Activated CD4-positive, alpha-beta T cell treated with anti-CD3 and anti-CD28 coated beads, Interleukin-2, Interleukin-6, amounts not matched to agents 100 ng/mL and 50 ng/mL, durations not matched to agents 16 hours and 8 hours (primary cell): ENCODE measurements around the gene DSCAML1.

Experiments used
- DNase-seq: peaks from one replicate; pipeline ENCODE4 v3.0.0-alpha.2; 2020

The DSCAML1 gene

DNA sequence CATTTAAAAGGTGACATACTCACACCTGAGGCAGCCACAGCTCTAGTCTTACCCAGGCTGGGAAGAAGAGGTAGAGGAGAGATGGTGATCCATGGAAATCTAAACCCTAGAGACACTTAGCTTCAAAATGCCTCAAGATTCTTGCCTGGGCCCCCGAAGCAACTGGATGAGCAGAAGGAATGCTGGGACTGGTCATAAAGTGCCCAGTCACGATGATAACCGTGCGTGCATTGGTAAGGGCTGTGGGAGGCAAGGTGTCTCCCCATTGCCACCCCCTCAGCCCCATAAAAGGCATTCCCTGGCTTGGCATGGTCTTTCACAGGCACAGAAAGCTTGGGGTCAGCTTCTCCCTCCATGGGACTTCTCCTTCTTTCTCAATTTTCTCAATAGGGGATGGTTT, 144.5 kb downstream of the DSCAML1 start:
- DNase-seq: no peak

DNA sequence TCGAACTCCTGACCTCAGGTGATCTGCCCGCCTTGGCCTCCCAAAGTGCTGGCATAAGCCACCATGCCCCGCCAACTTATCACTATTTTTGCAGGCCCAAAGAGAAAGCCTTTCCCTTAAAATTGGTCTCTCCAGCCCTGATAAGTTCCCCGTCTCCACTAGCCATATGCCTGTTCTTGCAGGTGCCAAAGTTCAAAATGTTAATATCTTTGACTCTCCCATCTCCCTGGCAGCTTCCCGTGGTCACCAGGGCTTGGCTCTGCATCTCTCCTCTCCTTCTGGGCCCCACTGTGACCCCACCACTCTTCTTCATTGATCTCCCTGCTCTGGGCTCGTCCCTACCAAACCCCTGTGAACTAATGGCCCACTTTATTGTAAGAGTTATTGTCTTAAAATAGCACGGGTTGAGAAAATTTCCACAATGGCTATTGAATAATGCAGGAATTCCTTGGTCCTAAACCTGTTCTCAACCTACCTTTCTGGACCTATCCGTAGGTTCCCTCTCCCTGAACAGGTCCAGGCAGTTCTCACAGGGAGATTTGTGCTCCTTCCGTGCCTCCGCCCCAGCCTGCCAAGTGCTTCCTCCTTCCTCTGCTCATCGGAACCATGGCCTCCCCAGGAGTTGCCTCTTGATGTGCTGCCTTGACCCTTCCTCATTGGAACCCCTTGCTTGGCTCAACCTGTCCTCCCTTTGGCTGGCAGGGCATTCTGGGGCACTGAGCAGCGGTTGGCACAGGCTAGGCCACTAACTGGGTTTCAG, 147.5 kb downstream of the DSCAML1 start:
- DNase-seq: no peak

DNA sequence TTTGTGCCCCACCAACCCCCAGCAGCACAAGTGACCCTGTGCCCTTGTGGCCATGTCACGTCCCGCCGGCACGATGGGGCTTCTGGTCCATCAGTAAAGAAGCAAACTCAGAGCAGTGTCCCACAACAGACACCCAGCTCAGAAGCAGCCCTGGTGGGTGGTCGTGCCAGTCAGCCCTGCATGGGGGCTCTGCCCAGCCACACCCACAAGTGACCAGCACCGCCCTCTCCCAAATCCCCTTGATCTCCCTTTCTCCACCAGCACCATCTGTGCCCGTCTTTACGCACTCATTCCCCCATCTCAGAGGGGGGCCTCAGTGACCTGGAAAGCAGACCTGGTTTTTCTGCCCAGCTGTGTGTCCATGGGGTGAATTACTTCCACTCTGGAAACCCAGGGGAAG, 149.1 kb downstream of the DSCAML1 start:
- no peak for DNase-seq

DNA sequence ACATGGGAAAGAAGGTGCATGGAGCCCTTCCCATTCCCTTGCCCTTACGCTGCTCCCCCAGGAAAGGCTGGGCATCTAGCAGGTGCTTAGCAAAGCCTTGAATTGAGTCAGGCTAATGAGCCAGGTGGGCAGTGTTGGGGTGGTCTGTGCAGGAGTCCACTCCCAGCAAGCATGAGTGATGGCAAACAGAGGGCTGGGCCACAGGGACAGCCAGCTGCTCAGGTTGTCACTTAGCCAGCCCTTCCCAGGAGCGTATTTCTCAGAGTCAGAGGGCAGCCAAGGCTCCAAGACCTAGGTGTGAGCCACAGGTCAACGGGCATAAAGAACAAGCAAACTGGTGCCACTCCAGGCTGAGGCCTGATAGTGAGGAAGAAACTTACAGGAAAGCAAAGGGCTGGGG, 149.8 kb downstream of the DSCAML1 start:
- DNase-seq: no peak

DNA sequence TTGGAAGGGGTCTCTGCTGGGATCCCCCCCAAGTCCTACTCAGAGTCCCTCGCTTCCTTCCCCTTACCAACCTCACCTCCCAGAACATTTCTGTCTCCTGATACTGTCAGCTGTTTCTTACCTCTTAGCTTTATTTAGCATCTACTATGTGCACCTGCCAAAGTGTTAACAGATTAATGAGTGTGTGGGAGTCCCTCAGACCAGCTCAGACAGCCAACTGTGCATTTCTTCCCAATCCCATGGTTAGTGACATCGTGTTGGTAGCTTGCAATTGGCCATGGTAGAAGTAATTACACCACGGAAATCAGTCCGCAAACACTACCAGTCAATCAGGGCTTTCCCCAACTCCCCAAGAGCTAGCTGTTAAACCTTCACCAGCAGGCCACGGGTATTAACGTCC, 150.6 kb downstream of the DSCAML1 start:
- no peak for DNase-seq

DNA sequence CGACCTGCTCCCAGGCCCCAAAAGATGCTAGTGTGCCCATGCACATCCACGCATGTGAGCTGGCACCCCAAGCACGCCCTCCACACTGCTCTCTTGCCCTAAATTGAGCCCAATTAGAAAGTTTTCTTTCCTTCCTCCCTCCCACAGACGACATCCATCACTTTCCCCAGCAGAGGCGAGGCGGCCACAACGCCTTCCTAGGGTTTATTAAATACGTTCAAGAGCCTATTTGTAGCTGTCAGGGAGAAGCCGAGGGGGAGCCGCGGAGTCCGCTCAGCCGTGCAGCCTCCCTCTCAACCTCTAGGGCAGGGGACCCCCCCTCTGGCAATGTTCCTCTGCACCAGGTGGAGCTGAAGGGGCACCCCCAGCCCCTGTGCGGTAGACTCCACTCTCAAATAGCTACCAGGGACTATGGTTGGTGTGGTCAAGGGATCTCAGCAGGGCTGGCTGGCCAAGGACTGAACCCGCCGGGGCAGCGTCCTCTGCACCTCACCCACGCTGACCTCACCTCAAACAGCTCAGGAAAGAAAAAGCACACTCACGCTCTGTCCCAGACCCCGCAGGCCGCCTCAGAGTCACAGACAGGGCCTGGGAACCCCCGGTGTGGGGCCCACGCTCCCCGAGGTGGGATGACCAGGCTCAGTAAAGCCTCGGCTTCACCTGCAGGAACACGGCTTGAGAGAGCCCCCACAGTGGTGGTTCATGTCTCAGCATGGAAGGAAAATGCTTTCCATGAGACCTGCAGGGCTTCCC, 152.4 kb downstream of the DSCAML1 start:
- DNase-seq: no peak

DNA sequence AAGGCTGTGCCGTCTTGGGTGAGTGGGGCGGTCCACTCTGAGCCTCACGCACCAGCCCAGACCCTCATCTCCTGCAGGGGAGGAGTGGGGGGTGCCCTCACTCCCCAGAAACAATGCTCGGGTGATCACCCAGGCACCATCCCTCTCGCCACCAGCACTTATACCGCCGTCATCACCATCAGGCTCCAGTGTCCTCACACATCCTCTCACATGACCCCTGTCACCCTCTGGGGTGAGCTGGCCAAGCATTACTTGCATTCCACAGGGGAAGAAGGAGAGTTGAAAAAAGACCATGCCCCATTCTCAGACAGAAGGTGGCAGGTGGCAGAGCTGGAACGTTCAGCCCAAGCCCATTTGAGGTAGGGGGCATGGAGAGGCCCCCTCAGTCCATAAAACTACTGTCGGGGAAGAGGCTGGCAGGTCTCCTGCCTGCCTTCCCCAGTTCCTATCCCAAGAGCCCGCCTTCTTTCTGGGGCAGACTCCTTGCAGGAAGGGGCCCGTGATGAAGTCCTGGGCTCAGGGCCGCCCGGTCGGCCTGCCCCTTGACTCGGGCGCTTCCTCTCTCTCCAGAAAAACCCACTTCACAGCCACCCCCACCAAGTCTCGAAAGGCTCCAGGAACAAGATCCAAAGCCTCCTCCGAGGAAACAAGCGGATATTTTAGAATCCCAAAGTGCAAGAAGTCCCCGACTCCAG, 153.3 kb downstream of the DSCAML1 start:
- DNase-seq: no peak

DNA sequence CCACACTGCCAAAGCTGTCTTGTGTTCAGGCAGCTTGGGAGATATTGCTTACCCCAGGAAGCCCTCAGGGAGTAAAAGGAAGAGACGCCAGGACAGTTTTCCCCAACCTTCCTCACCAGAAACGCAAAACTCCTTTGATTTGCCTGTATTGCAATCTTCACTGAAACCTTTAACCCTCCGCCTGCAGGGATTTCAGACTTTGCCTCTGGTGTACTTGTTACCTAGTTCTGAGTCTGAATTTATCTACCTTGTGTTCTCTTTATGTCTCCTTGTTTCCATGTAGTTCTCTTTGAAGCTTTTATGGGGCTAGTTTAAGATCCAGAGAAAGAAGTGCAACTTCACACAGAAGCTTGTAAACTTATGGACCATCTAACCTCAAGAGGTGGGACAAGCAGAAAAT, 154.2 kb downstream of the DSCAML1 start:
- no peak for DNase-seq

DNA sequence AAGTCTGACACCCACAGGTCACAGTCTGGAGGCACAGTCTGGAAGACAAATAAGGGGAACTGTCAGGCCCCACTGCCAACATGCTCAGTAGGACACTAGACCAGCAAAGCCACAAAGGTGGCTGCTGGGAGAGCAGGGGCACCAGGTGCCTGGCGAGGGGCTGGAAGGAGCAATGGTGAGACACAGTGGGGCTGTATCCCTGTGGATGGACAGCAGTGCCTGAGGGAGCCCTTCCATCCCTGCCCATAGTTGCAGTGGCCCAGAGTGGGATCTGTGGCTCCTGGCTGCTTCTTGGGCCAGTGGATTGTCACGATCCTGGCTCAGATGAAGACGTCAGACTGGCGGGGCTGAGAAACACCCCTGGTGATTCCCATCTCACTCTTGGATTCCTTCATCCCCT, 154.6 kb downstream of the DSCAML1 start:
- DNase-seq: no peak

DNA sequence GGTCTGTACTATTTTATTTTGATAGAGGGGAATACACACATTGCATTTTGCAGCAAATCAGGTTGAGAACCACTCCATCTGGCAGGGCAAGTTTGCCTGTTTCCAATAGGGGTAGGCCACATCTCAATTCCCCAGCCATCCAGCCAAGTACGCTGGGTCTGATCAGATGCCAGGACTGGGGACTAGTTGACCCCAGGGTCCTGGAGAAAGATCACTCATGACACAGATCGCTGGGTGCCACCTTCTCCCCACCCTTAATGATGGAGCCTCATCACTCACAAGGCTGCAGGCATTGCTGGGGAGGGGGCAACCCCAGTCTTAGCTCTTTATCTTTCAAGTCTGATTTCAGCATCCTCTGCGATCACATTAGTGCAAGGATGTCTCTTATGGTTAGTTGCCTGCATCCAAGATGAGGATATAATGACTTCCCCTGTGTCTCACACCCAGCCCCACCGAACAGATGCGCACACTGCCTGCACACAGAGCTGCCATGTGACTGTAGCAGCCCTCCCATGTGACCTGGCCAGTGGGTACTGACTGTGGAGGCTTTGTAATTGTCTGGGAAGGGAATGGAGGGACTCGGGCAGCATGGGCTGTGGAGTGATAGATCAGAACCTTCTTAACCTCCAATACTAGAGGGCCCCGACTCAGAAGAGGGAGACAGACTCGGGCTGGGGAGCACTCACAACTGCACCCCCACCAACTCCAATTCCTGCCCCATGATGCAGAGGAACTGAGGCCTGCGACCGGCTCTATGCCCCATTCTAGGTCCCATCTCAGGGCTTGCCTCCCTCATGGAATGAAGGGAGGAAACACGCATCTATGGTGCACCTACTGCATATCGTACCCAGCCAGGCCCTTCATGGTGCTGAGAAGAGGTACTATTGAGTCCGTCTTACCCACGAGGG, 155.8 kb downstream of the DSCAML1 start:
- no peak for DNase-seq

DNA sequence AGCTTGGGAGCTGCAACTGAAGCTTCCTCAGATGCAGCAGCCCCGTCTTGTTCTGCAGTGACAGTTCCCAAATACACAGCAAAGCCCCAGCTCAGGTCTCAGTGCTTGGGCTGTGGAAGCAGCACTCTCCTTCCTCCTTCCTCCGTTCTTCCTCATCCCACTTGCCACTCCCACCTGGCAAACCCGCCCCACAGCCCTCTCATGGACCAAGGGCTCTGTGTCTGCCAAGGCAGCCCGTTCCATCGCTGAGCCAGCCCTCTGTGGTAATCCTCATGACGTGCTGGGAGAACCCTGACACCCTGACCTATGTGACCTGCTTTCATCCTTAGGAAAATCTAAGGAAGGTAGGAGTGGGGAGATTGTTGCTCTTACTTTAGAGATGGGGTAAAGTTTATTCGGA, 157.0 kb downstream of the DSCAML1 start:
- DNase-seq: no peak

DNA sequence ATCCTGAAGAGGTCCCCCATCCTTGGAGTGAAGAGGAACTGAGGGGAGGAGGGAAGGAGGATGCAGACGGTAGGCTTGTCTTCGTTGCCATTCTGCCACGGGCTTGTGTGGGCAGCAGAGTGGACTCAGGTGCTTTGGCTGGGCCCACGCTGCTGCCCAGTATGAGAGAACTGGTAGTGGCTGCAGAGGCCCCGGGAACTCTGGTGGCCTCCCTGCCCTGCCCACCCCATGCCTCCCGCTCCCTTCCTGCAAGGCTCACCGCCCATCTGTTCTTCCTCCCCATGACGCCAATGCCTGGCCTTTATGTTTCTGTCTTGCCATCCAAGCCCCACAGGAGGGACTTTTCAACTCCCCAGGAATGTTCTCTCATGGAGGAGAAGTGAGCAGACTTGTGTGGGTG, 157.4 kb downstream of the DSCAML1 start:
- no peak for DNase-seq

DNA sequence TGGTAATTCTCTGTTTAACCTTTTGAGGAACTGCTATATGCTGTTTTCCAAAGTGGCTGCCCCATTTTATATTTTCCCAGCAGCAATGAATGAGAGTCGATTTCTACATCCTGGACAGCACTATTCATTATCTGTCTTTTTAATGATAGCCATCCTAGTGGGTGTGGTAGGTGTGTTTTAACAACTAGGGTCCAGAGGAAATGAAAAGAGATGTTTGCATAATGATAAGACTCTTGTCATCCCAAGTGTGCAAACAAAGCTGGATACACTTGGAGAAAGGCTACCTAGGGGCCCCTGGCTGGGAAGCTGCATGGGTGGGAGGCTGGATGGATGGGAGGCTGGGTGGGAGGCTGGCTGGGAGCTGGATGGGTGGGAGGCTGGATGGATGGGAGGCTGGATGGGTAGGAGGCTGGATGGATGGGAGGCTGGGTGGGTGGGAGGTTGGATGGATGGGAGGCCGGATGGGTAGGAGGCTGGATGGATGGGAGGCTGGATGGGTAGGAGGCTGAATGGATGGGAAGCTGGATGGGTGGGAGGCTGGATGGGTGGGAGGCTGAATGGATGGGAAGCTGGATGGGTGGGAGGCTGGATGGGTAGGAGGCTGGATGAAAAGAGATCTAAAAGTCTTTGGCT, 158.0 kb downstream of the DSCAML1 start:
- DNase-seq: no peak

DNA sequence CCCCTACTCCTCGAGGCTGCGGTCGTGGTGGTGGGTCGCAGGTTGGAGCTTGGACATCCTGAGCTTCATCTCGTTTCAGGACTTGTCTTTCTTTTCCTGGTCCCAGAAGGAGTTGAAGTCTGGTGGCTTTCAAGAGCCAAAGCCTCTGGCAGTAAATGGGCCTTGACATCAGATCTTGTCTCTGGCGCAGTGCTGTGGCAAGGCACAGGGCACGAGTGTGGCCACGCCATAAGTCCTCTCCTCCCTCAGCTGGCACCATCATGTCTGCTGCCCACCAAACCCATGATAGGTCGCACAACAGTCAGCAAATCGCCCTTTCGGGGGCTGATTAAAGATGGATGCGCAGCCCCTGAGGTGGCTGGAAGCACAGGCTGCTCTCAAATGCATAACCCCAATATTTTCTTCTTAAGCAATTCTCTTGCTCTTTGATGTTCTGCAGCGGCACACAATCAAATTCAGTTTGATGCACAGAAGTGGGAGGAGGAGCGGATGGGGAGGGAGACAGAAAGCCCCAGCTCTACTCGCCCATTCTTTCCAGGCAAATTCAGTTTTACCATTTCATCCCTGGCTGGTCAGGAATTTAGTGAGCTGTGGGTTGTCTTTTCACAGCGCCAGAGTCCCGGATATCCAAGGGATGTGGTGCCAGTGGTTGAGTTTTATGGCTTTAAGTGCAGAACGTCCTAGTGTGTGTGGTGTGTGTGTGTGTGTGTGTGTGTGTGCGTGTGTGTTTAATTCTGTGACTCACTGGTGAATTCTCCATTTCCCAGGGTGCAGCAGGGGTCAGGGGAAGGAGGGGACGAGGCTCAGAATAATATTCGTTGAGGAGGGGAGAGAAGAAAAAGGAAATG, 162.0 kb downstream of the DSCAML1 start:
- DNase-seq: no peak

DNA sequence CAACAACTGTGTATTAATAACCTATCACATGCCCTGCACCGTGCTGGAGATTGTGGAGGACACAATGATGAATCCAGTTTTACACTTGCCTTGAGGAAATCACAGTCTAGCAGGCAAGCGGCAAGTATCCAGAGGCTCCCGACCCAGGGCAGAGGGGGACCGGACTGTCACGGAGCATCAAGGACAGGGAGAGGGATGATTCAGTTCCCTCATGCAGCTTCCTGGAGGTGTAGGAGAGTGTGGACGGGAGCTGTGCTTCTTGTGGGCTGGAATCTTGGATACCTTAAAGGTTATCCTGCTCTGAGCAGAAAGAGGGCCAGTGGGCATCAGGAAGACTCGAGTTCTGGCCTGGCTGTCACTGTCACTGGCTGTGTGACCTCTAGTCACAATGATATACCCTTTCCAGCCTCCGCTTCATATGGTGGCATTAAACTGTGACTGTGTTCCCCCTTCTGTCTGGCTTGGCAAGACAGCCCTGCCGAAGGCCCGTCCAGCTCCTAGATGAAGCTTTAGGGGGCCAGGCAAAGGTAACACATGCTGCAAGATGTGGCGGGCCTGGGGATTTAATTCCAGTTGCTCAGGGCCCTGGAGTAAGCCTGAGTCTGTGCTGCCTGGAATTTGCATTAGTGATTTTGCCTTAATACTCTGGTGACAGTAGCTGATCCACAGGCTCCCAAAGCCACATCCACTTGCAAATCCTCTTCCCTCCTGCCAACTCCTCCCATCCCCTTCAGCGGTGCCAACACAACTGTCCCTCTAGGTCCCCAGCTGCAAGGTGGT, 162.8 kb downstream of the DSCAML1 start:
- no peak for DNase-seq

DNA sequence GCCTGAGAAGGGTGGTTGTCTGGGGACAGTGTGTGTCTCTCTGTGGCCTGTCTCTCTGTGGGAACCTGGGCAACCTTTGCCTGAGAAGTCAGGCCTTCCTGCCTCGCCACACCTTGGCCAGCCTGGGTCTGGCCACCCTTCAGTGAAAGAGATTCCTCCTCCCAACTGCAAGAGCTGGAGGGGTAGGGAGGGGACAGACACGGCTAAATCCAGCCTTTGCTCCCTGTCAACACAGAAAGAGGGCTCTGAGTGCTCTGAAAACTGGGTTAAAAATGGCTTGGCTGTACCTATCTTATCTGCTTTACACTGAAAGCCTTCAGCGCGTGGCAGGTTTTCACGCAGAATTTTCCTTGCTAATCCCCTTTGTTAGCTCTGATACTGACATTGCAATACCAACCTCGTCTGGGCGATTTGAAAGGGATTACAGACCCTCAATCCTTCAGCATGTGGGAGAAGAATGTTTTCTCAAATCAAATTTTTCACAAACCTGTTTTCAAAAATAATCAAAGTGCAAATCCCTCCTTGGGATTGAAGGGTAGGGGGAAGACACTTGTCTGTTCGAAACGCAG, 163.7 kb downstream of the DSCAML1 start:
- no peak for DNase-seq

DNA sequence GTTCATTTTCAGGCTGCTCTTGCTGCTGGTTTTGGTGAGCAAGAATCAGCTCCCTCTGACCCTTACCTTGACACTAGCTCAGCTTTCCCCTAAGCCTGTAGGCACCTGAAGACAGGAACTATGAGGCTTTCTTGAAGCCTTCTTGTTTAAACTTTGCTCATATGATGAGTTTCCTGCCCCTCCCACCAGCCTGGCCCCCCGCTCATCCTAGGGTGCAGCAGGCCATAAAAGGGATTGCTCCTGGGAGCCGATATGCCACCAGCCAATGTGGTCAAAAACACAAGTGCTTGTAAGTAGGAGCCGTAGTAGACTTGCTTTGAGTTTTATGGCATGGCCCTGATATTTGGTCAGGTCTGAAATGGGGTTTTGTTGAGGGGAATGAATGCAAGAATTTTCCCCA, 164.7 kb downstream of the DSCAML1 start:
- DNase-seq: no peak

DNA sequence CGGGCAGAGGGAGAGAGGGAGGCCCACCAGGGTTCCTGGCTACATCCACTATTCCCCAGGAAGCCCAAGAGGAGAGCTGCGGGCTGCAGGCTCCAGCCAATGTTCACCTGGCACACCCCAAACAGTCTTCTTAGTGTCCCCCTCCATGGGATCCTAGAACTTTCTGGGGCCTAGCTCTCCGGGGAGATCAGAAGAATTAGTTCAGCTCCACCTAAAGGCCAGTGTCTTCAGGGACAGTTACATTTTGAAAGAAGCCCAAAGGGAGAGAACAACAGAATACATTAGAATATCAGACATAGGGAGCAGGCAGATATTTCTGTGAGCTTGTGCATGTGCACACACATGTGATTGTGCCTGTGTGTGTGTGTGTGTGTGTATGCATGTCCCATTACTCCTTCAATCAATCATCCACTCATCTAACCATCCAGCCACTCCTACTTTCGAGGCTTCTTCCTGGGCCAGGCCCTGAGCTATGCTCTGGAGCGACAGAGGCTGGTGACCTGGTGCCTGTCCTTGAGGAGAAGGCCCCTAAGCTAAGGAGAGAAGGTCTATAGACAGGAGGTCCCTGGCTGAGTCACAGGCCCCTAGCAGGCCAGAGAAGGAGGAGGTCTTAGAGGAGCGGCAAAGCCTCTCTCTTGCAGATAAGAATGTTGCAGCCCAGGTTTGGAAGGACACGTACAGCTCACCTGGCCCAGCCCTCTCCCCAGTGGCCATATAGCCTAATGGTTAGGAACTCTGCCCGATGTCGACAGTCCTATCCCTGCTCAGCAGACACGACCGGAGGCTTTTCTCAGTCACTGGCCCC, 165.5 kb downstream of the DSCAML1 start:
- DNase-seq: no peak

DNA sequence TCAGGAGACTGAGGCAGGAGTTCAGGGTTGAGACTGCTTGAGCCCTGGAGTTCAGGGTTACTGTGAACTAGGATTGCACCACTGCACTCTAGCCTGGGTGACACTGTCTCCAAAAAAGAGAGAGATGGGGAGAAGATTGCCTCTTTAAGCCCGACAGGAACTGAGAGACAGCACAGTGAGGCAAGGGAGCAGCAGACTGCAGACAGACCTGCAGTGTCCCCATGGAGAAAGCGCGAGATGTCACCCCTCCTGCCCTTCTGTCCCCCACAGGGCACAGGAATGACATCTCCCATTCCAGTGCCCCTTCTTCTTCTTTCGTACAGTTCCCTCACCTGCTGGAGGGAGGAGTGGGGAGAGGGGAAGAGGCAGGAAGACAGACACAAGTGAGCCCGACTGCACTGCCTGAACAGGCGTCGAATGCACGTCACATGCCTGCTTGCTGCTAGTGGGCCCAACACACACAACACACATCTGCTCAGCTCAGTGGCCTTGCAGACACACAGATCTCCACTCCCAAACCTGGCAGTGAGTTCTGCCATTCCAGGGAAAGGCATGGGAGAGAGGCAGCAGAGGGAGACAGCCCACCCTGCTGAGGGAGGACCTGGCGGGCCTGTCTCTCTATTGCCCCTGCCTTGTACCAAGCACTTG, 167.0 kb downstream of the DSCAML1 start:
- DNase-seq: no peak
